ENCODE data around the gene ADAM12.
"Not testable (repeated sequence)": the region's sequence is repeated elsewhere in the genome, so short reads cannot be mapped to it uniquely, and the experiment has no call there.

Gene ADAM12

DNA sequence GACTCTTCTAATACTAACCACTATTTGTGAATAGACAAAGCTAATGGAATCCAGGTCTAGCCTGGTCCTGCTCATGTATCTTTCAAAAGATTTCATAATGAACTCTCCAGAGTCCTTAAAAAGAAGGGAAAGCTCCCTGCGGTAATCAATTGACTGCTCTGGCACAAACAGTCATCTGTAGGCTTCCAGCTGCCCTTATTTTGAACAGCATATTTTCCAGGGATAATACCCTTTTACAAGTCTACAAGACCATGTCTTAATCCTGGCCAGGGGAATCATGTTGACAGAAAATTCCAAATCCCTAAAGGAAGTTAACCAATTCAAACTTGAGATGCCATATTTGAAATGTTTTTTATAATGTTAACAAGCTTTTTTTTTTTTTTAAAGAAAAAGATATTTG is 34.6 kb downstream of the ADAM12 start:
- Mint-ChIP-seq H3K4me1 (peaks cover 46% of the 10 kb centered on the region), H3K4me3 (no peak overlapping the region), H3K27me3 (ENCODE audit: low read depth) (peaks cover 5% of the 10 kb centered on the region), H3K36me3 (ENCODE audit: low read depth) (peaks cover 22% of the 10 kb centered on the region), H3K27ac (no peak overlapping the region), H3K9me3 (peaks cover 33% of the 10 kb centered on the region)
- TF ChIP-seq, protein P1, sequence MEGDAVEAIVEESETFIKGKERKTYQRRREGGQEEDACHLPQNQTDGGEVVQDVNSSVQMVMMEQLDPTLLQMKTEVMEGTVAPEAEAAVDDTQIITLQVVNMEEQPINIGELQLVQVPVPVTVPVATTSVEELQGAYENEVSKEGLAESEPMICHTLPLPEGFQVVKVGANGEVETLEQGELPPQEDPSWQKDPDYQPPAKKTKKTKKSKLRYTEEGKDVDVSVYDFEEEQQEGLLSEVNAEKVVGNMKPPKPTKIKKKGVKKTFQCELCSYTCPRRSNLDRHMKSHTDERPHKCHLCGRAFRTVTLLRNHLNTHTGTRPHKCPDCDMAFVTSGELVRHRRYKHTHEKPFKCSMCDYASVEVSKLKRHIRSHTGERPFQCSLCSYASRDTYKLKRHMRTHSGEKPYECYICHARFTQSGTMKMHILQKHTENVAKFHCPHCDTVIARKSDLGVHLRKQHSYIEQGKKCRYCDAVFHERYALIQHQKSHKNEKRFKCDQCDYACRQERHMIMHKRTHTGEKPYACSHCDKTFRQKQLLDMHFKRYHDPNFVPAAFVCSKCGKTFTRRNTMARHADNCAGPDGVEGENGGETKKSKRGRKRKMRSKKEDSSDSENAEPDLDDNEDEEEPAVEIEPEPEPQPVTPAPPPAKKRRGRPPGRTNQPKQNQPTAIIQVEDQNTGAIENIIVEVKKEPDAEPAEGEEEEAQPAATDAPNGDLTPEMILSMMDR (IDR thresholded peaks at IDR 0.05; ENCODE audit: unreplicated experiment in 3 of 3): no peak

DNA sequence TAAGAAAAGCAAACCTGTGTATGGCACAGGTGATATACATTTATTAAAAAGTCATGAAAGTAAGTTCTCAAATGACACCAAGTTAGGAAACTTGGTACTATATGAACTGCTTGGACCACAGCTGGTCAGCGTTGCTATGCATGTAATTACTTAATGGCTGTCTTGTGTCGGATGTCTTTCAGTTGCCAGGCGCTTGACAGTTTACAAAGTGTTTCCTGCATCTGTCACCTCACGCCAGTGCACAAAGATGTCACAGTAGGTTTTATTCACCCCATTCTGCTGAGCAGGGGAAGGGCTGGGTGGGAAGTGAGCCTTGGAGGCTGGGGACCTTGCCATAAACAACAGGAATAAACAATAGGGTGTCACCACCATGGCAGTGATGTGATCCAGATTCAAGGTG is 35.8 kb downstream of the ADAM12 start:
- H3K9me3 Mint-ChIP-seq: peaks cover 23% of the 10 kb centered on the region
- peak overlapping the region in 1 of 3 experiments; percentile 19 for H3K27ac Mint-ChIP-seq
- H3K27me3 Mint-ChIP-seq (ENCODE audit: low read depth): peaks cover 5% of the 10 kb centered on the region
- peaks cover 14% of the 10 kb centered on the region for H3K36me3 Mint-ChIP-seq (ENCODE audit: low read depth)
- no peak overlapping the region for H3K4me3 Mint-ChIP-seq
- TF ChIP-seq, protein P1 (IDR thresholded peaks at IDR 0.05; ENCODE audit: unreplicated experiment in 3 of 3): no peak
- H3K4me1 Mint-ChIP-seq: peaks cover 50% of the 10 kb centered on the region

DNA sequence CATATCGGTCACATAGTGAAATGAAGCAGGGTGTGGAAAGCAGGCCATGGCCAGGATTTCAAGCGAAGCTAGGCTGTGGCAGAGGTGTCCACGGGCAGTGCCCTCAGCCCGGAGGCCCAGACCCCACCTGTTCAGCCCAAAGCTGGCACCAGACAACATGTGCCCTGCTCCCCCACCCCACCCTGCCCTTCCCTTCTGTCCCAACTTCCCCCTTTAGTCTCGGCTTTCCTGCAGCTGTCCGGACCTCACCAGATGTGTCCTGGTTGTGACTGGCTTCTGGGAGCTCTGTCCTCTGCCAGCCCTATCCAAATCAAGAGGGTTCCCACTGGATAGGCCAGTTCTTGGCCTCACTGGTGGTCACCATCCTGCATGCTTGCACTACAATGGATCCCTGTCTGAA is 37.3 kb downstream of the ADAM12 start:
- H3K27ac Mint-ChIP-seq: peak overlapping the region in 1 of 3 experiments; percentile 61
- peaks cover 5% of the 10 kb centered on the region for H3K36me3 Mint-ChIP-seq (ENCODE audit: low read depth)
- H3K9me3 Mint-ChIP-seq: peaks cover 15% of the 10 kb centered on the region
- no peak overlapping the region for H3K4me3 Mint-ChIP-seq
- peaks cover 5% of the 10 kb centered on the region for H3K27me3 Mint-ChIP-seq (ENCODE audit: low read depth)
- TF ChIP-seq, protein P1 (IDR thresholded peaks at IDR 0.05; ENCODE audit: unreplicated experiment in 3 of 3): no peak
- H3K4me1 Mint-ChIP-seq: peaks cover 50% of the 10 kb centered on the region

DNA sequence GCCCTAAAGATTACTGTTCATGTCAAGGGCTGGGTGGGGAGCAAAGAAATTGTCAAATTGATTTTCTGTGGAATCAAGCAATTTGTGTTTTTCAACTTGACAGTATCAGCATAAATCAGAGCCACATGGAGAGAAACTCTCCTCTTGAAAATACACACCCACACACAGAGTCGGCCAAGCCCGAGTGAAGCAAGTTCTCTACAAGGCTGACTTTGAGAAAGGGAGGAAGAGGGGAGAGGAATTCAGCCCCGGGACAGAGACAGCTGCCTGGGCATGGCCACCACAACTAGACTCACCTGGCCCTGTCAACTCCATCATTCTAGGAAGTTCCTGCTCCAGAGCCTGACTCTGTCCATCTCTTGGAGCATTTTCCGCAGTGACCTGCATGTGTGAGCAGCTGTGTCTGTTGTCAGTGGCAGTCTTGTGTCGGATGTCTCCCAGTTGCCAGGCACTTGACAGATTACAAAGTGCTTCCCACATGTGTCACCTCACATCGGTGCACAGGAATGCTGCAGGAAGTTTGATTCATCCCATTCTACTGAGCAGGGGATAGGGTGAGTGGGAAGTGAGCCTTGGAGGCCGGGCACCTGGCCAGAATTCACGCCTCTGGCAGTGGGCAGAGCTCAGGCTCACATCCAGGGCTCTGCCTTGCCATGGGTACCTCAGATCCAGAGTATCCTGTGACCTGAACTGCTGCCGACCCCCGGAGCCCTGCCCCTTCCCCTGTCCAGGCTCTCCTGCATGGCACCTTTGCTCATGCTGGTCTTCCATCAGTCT is 37.9 kb downstream of the ADAM12 start:
- Mint-ChIP-seq H3K9me3 (peaks cover 20% of the 10 kb centered on the region), H3K4me3 (peak overlapping the region in 1 of 3 experiments; percentile 37), H3K36me3 (ENCODE audit: low read depth) (peaks cover 5% of the 10 kb centered on the region), H3K27ac (peak overlapping the region; percentile 0 to 48 (median 10)), H3K27me3 (ENCODE audit: low read depth) (peaks cover 5% of the 10 kb centered on the region), H3K4me1 (peaks cover 50% of the 10 kb centered on the region)
- TF ChIP-seq, protein P1 (IDR thresholded peaks at IDR 0.05; ENCODE audit: unreplicated experiment in 3 of 3): no peak

DNA sequence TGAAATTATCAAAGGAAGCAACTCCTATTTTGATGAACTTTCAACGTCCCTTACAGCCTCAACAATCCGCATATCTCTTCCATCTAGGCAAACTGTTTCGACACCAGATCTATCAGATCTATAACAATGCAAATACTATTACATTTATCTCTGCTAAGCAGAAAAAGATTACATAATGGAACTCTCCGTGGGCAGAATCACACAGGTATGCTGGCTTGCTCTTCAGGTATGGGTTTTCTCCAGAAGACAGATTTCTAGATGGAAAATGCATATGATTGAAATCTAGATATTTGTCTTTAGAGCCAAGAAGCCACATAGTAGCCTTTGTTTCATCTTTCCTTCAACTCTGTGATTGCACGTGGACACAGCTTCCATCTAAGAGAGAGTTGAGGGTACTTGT is 38.6 kb downstream of the ADAM12 start:
- Mint-ChIP-seq H3K9me3 (peaks cover 18% of the 10 kb centered on the region), H3K36me3 (ENCODE audit: low read depth) (peaks cover 5% of the 10 kb centered on the region), H3K4me1 (peaks cover 50% of the 10 kb centered on the region), H3K27ac (peak overlapping the region; percentile 0 to 45 (median 10)), H3K4me3 (no peak overlapping the region), H3K27me3 (ENCODE audit: low read depth) (peaks cover 5% of the 10 kb centered on the region)
- TF ChIP-seq, protein P1 (IDR thresholded peaks at IDR 0.05; ENCODE audit: unreplicated experiment in 3 of 3): no peak

DNA sequence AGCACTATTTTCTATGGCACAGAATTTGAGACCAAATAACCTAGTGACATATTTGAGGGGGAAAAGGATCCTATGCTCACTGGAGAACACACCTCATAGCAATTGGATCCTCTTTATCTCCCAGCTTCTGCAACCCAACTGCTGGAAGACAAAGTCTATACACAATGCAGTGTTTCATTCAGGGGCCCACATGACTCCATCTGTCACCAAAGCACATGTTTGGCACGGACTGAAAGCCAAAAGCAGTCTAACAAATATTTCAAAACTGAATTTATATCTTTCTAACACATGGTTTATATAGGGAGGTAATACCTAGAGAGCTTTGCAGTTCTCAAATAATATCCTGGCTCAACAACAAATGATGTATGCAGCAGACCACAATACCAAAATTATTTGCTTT is 39.2 kb downstream of the ADAM12 start:
- H3K36me3 Mint-ChIP-seq (ENCODE audit: low read depth): peaks cover 5% of the 10 kb centered on the region
- H3K27me3 Mint-ChIP-seq (ENCODE audit: low read depth): peaks cover 5% of the 10 kb centered on the region
- H3K4me1 Mint-ChIP-seq: peaks cover 49% of the 10 kb centered on the region
- H3K27ac Mint-ChIP-seq: peak overlapping the region in 2 of 3 experiments; percentile 10 to 45
- H3K4me3 Mint-ChIP-seq: no peak overlapping the region
- TF ChIP-seq, protein P1 (IDR thresholded peaks at IDR 0.05; ENCODE audit: unreplicated experiment in 3 of 3): no peak
- peaks cover 20% of the 10 kb centered on the region for H3K9me3 Mint-ChIP-seq

DNA sequence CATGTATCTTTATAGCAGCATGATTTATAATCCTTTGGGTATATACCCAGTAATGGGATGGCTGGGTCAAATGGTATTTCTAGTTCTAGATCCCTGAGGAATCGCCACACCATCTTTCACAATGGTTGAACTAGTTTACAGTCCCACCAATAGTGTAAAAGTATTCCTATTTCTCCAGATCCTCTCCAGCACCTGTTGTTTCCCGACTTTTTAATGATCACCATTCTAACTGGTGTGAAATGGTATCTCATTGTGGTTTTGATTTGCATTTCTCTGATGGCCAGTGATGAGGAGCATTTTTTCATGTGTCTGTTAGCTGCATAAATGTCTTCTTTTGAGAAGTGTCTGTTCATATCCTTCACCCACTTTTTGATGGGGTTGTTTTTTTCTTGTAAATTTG is 44.8 kb downstream of the ADAM12 start:
- H3K9me3 Mint-ChIP-seq: peaks cover 25% of the 10 kb centered on the region

More for the DNA sequence above, 44.8 kb downstream of the ADAM12 start:
- H3K4me3 Mint-ChIP-seq; H3K27me3 Mint-ChIP-seq (ENCODE audit: low read depth); H3K27ac Mint-ChIP-seq; H3K36me3 Mint-ChIP-seq (ENCODE audit: low read depth); H3K4me1 Mint-ChIP-seq: not testable (repeated sequence)

Data from nephron (organoid).